Lower leg skin (tissue), 3 donors: Measurements from ENCODE around the gene RYR2.

Experiments
- POLR2A ChIP-seq, 2 donors: fragments of 450-650 bp; IDR thresholded peaks; one replicate each; pipeline ENCODE4 v1.6.1; 2016 to 2017; ENCODE audit warnings: antibody characterized with exemption in 2 of 2, mild to moderate bottlenecking in 1 of 2, moderate library complexity in 1 of 2
- TF ChIP-seq, protein P1 (sequence below), 3 donors: fragments of 450-650 bp; IDR thresholded peaks; one replicate each; pipeline ENCODE4 v1.5.1; 2016; ENCODE audit warnings: antibody characterized with exemption in 3 of 3, mild to moderate bottlenecking in 3 of 3, moderate library complexity in 2 of 3

DNA sequence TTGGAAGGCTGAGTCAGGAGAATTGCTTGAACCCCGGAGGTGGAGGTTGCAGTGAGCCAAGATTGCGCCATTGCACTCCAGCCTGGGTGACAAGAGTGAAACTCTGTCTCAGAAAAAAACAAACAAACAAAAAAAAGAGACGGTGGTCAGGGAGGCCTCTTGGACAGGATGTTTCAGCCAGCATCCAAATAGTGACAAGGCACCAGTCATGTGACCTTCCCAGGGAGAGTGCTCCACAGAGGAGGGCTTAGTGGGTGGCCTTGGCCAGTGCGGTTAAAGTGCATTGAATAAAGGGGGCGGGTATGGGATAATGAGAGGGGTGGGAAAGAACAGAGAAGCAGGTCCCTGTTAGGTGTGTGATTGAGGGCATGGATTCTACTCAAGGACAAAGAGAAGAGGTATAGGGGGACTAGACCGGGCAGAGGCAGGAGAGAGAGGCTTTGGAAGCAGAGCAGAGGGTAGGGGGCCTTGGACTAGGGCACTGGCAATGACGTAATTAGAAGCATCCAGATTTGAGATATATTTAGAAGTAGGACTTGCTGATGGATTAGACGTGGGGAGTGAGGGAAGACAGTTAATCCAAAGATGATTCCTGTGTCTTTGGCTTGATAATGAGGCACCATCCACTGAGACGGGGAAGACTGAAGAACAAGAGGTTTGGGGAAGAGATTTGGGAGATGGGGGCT lies 12.0 kb upstream of the RYR2 start:
- TF ChIP-seq, protein P1, sequence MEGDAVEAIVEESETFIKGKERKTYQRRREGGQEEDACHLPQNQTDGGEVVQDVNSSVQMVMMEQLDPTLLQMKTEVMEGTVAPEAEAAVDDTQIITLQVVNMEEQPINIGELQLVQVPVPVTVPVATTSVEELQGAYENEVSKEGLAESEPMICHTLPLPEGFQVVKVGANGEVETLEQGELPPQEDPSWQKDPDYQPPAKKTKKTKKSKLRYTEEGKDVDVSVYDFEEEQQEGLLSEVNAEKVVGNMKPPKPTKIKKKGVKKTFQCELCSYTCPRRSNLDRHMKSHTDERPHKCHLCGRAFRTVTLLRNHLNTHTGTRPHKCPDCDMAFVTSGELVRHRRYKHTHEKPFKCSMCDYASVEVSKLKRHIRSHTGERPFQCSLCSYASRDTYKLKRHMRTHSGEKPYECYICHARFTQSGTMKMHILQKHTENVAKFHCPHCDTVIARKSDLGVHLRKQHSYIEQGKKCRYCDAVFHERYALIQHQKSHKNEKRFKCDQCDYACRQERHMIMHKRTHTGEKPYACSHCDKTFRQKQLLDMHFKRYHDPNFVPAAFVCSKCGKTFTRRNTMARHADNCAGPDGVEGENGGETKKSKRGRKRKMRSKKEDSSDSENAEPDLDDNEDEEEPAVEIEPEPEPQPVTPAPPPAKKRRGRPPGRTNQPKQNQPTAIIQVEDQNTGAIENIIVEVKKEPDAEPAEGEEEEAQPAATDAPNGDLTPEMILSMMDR (IDR thresholded peaks at IDR 0.05): no peak
- no peak for TF ChIP-seq POLR2A (IDR thresholded peaks at IDR 0.05)
